GM21381 (cell line): ENCODE results near the gene ENAH.
"Not testable (repeated sequence)": the region's sequence is repeated elsewhere in the genome, so short reads cannot be mapped to it uniquely, and the experiment has no call there.

Source experiments
- ATAC-seq: cut with Tn5 transposase; IDR thresholded peaks from one replicate; pipeline ENCODE4 v1.9.1; 2021; ENCODE audit warnings: mild to moderate bottlenecking, moderate library complexity; ENCODE audit not compliant: unreplicated experiment

Gene ENAH

DNA sequence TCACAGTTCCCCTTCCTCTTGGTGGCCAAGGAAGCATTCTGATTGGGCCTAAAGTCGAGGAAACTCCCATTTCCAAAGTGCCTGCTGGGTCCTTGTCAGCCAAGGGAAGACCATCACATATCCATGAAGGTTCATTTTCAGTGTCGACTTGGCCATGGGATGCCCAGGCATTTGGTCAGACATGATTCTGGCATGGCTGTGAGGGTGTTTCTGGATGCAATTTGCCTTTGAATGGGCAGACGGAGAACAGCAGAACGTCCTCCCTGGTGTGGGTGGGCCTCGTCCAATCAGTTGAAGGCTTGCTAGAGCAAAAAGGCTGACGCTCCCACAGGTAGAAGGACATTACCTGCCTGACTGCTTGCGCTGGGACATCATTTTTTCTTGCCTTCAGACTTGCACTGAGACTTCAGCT is 176.8 kb downstream of the ENAH start:
- ATAC-seq = no peak

DNA sequence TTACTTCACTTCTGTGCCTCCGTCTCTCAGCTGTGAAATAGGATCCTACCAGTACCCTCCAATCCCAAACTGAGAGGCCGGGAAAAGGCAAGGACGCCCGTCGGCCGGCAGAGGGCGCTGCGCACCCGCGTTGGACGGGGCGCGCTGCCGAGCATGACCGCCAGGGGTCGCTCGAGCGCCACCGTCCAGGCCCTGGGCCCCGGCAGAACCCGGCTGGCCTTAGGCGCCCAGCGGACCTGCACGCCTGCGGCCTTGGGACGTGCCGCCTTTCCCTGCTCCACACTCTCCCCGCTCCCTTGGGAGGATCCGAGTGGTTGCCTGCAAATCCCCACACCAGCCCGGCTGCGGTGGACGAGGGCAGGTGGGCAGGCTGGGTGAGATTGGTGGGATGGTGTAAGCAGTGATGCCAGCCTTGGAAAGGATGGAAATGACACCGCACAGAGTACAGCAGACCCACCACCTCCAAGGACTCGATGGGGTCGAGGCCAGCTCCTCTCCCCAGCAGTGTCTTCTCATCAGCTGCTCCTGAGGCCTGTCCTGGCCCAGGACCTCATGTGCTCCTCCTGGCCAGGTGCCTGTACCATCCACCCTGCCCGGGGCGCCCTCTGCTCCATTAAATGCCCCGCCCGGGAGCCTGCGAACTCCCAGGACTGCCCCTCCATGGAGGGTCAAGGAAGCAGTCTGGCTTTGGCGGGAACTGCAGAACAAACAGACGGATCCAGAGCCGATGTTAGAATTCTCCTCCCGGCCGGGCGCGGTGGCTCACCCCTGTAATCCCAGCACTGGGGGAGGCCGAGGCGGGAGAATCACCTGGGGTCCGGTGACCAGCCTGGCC is 177.7 kb downstream of the ENAH start:
- peak; percentile 72 for ATAC-seq

- ATAC-seq = no peak
Measured at GRCh38 chr1:225474439-225474985, 178.4 kb downstream of the ENAH start.

- ATAC-seq = not testable (repeated sequence)
Measured at GRCh38 chr1:225473676-225474438, 179.1 kb downstream of the ENAH start.

DNA sequence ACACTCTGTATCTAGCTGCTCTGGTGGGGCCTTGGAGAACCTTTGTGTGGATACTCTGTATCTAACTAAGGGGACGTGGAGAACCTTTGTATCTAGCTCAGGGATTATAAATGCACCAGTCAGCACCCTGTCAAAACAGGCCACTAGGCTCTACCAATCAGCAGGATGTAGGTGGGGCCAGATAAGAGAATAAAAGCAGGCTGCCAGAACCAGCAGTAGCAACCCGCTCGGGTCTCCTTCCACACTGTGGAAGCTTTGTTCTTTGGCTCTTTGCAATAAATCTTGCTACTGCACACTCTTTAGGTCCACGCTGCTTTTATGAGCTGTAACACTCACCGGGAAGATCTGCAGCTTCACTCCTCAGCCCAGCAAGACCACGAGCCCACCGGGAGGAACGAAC is 179.7 kb downstream of the ENAH start:
- ATAC-seq = not testable (repeated sequence)

DNA sequence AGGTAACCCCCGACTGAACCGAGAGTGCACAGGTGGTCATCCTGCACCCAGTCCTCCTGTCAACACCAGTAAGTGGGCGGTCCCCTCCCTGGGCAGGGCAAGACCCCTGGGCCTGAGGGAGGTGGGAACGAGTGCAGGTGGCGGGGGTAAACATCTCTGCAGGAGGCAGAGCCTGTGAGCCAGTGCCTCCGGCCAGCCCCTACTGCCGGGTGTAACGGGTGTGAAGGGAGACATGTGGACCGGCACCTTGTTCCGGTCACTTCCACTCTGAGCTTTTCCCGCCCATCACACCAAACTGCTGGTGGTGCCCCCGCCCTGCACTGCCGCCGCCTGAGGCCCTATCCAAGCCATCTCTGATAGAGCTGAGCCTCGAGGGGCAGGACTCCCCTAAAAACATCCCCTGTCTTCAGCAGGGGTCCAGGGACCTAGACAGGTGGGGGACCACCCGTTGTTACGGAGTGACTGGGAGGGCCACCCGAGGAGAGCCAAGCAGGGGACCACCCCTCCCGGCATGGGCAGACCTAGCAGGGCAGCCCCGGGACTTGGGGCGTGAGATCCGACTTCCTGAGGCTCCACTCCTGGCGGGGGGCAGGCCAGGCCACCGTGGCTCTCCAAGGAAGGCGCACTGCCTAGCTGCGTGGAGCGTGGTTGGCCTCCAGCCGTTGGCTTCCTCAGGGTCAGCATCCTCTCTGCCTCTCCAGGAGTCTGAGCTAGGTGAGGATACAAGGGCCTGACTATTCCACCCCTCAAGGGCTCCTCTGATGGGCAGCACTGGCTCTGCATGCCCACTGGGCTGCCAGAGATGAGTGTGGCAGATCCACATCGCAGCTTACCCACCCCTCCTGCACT is 181.2 kb downstream of the ENAH start:
- no peak for ATAC-seq

- no peak for ATAC-seq
Measured at GRCh38 chr1:225471109-225471452, 181.8 kb downstream of the ENAH start.

GRCh38 chr1:225470211-225471108 is 182.5 kb downstream of the ENAH start:
- ATAC-seq = no peak

DNA sequence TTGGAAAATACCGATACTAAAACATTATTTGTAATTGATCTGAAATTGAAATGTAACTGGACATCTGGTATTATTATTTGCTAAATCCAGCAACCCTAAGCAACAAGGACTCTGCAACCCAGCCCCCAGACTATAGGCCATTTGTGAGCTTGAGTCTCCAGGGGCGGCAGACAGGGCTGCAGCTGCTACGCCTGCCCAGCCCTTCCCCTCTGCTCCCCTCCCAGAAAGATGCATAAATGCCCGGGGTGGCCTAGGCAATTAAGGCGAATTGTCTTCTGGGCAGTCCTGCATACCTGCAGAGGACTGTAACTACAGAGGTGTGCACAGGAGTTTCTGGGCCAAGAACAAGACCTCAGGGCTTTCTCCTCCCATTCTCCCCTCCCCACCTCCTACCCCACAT is 183.9 kb downstream of the ENAH start:
- no peak for ATAC-seq

DNA sequence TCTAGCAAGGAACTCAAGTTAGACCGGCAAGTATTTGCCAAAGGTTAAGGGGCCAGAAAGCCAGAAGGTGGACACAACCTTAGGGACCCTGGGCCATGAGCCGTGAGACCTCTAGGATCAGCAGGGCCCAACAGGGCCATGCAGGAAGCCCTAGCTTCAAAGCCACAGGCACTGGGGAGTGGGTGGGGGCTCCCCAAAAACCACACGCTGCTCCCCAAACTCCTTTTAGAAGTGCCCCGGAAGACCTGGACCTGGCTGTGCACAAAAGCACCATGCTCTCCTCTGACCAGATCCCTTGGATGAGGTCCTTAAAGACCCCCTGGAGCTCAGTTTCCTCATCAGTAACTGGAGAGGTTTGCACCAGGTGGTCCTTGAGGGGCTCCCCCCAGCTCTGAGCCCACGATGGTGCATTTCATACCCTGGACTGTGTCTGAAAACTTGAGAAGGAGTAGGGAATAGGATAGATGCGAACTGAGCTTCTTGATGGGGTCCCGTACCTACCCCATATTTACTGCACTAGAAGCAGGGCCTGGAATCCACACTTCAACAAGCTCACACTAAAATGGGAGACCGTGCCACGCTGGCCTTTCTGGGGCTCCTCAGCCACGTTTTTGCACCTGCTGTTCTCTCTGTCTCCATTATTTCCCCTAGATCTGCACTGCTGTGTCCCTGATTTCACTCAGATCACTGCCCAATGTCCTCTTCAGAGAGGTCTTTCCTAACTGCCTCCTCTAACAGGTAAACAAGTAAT is 184.5 kb downstream of the ENAH start:
- no peak for ATAC-seq

- peak; percentile 97 for ATAC-seq
Measured at GRCh38 chr1:225467193-225468020, 185.5 kb downstream of the ENAH start.

DNA sequence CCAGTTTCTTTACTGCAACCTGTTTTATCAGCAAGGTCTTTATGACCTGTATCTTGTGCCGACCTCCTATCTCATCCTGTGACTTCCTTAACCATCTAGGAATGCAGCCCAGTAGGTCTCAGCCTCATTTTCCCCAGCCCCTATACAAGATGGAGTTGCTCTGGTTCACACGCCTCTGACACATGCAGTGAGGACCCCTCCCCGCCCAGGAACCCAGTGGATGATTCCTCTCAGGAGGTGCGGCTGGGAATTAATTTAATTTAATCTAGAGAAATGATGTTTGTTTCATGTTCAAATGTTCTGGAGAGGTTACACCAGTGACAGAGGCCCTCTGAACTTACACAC is 186.1 kb downstream of the ENAH start:
- no peak for ATAC-seq

DNA sequence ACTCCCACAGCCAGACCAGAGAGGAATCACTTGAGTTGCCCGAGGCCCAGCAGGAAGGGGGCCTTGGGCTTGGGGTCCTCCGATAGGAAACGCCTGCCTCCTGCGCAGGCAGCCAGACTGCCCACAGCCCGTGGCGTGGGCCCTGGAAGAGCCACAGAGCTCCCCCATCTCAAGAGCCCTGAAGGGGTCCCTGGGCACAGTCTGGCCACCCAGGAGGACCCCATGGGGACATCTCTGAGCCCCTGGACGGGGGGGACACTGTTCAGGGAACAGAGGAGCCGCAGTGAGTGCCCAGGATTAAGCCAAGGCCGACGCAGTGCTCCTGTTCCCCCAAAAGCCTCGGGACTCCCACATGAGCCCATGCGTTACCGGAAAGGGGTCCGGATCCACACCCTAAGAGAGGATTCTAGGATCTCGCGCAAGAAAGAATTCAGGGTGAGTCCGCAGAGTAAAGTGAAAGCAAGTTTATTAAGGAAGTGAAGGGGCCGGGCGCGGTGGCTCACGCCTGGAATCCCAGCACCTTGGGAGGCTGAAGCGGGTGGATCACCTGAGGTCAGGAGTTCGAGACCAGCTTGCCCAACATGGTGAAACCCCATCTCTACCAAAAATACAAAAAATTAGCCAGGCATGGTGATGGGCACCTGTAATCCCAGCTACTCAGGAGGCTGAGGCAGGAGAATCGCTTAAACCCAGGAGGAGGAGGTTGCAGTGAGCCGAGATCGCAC is 187.0 kb downstream of the ENAH start:
- ATAC-seq = no peak

GRCh38 chr1:225464851-225465792 is 187.8 kb downstream of the ENAH start:
- no peak for ATAC-seq

DNA sequence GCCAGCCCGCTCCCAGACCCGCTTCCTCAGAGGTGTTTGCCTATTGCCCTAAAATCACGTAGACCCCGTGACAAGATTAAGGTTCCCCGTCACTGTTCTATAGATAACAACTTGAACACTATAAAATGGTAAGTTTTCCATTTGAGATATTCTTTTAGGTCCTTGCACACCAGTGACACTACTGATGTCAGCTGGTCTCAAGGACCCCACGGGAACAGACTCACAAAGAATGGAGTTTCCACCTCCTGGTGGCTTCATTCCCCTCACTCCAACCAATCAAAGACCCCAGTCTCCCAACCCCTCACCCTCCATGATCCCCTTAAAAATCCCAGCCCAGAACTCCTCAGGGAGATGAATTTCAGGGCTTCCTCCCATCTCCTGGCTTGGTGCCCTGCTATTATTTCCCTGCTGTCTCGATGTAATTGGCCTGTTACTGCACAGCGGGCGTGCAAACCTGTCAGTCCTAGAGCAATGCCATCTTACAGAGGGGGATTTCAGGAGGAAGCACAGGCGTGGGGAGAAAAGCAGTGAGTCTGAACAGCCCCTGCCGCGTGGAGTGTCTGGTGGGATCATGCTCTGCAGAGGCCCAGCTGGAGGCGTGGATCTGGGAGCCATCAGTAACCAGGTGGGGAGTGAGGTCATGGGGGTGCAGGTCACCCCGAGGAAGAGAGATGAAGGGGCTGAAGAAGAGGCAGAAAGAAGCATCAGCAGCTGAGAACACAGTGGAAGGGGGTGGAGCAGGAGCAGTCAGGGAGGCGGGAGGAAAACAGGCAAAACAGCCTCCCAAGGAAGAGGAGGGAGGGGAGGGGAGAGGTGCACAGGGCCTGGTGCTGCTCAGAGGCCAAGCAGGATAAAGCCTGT is 190.0 kb downstream of the ENAH start:
- no peak for ATAC-seq

- ATAC-seq = no peak
Measured at GRCh38 chr1:225462429-225462713, 190.6 kb downstream of the ENAH start.
